NCI-H146 treated with DMSO at 0.1 percent for 48 hours (cell line): ENCODE results near the gene ARID1B.
"Not testable (repeated sequence)": the region's sequence is repeated elsewhere in the genome, so short reads cannot be mapped to it uniquely, and the experiment has no call there.

ENCODE experiments used
- DNase-seq: peaks from one replicate; lab custom pipeline; 2025; ENCODE audit not compliant: unreplicated experiment; lab: John Stamatoyannopoulos, UW

Gene ARID1B

DNA sequence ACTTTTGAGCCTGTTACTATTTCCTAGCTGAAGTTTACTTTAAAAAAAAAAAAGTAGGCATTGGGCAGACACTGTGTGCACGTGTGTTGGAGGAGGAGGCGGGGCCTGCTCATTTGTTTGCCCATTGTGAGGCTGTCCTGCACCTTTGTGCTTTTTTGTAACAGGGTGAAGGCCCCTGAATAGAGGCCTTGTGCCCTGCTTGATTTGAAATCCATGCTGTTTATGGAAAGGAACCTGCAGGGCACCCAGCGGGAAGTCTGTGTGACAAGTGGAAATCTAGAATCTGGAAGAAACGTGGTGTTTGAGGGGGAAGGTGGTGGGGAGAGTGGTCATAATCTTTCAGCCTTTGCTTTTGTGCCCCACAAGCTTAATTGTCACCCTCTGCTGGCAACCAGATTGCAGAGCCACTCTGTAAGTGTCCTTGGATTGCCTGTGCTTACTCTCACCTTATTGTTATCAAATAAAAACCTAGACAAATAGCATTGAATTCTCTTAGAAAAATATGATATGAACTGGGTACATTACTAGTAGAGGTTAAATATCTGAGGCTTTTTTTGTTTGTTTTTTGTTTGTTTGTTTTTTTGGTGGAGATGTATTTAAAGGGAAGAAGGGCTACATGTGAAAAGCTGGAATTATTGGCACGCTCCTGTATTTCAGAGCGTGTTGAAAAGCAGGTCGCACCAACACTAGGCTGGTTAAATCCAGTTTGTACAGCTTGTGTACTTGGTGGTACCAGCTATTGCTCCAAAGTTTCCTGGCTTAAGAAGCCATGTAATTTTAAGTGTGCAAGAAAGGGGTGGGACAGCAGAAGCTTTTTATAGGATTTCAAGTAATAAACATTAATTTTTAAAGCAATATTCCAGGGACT lies 156.3 kb downstream of the ARID1B start:
- DNase-seq: peak; percentile 98

DNA sequence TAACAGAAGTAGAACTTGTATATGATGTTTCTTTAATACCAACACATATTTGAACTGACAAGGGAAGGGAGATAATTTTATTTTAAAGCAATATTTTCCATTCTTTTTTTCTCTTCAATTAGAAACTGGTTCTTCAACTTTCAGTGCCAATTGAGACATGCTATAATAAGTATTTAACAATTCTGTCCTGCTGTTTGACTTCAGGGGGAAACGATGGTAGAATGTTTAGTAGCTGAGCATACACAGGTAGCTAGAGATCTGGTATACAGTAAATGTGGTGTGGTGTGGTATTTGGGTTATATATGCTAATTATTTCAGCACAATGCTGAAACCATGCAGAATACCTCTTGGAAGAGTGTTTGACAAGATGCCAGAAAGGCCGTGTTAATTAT lies 156.9 kb downstream of the ARID1B start:
- peak; percentile 70 for DNase-seq

DNA sequence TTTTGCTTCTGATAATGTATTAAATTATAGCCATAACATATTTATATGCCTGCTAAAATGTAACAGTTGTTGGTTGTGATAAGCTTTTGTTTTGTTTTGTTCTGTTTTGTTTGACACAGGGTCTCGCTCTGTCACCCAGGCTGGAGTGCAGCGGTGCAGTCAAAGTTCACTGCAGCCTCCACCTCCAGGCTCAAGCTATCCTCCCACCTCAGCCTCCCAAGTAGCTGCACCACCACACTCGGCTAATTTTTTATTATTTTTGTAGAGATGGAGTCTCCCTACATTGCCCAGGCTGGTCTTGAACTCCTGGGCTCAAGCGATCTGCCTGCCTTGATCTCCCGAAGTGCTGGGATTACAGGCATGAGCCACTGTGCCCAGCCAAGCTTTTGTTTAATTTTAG lies 157.8 kb downstream of the ARID1B start:
- DNase-seq: no peak

DNA sequence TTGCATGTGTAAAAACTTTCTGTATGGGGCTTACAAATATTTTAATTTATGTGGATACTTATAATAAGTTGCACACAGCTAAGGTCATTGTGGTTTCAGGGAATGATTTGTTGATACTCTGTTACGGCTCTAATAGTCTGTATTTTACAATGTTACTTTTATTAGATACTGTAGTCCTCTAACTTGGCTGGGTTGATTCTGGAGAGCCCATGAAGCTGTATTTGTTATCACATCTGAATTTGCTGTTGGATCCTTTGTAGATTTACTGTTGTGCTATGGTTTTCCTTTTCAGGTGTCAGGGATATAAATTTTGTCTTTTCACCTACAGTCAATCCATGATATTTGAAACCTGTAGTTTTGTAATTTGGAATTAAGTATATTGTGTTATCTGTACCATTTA lies 161.0 kb downstream of the ARID1B start:
- peak; percentile 22 for DNase-seq

DNA sequence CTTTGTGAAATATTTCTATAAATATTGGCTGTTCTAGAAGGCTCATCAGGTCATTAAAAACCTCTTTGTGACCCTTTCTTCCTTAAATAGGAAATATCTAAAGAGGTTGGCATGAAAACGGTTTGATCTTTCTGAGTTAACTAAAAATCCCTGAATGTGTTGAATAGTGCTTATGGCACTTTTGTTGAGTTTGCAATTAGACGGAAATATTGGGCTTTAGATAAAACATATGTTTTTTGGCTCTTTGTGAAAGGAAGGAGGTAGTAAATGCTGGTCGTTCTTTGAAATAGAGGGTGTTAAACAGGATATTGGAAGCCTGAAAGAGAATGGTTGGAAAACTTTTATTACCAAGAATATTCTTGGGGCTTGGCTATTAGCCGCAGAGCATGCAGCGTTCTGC lies 163.0 kb downstream of the ARID1B start:
- no peak for DNase-seq

DNA sequence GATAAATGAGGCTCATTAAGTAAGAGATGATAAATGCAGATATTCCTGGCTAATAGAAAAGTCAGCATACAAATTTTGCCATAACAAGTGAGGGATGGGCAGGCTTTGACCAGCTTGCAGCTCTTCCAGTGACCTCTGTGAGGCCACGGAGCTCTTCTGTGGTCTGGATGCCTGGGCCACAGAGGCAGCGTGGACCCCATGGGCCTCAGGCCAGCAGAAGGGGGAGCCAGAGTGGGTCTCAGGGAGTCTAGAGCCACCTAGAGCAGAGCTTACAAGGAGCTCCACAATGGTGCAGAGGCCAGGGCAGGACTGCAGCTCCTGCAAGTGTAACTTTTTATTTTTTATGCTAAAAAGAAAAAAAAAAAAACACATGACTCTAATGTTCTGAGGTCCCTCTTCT lies 165.1 kb downstream of the ARID1B start:
- peak; percentile 55 for DNase-seq

DNA sequence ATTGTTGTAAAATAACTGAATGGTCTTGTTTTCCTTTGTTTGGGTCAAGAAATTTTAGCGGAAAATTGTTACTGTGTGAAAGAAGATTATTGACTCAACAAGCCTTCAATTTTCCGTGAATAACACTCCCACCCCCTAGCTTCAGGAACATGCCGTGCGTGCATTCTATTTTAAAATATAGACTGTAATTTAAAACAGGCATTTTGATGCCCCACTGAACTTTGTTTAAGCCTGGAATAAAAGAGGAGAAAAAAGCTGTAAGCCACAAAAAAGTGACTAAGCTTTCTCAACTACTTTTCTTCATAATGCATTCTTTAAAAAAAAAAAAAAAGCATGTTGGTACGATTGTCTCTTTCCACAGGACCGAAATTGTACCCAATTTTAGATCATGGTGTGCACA lies 166.0 kb downstream of the ARID1B start:
- peak; percentile 35 for DNase-seq

DNA sequence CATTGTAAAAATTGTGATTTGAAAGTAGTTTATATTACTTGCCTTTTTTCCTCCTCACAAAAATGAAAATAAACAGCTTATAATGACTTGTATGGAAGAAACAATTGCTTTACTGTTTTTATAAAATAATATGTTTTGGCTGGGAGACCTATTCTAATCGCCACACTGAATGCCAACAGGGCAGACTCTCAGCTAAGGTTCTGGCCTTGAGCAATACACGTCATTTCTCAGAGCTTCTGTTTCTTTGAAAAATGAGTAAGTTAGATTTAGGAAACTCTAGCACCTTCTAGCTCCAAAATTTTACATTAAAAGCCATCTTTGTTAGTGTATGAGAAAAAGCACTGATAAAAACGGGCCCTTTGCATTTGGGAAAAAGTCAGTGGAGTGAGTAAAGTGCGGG lies 166.6 kb downstream of the ARID1B start:
- DNase-seq: no peak

DNA sequence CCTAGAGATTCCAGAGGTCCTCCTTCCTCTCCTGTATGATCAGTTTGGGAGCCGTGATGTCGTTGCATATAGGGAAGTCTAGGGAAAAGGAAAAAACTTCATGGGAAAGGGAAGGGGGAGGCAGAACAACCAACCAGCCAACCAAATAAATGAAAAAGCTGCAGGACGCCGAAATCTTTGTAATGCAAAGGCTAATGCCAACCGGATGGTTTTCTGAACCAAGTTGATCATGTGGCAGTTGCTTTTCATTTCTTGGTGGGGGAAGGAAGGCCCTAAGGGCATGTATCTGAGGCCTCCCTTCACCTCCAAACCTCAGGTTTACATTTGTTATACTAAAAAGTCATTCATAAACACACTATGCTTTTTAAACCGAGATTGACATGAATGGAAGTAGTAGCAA lies 167.2 kb downstream of the ARID1B start:
- DNase-seq: no peak

DNA sequence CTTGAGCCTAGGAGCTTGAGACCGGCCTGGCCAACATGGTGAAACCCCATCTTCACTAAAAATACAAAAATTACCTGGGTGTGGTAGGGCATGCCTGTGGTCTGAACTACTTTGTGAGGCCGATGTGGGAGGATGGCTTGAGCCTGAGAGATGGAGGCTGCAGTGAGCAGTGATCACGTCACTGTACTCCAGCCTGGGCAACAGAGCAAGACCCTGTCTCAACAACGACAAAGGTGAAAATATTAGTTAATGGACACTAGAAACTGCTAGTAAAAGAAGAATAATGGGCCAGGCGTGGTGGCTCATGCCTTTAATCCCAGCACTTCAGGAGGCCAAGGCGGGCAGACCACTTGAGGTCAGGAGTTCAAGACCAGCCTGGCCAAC lies 168.6 kb downstream of the ARID1B start:
- DNase-seq: not testable (repeated sequence)

DNA sequence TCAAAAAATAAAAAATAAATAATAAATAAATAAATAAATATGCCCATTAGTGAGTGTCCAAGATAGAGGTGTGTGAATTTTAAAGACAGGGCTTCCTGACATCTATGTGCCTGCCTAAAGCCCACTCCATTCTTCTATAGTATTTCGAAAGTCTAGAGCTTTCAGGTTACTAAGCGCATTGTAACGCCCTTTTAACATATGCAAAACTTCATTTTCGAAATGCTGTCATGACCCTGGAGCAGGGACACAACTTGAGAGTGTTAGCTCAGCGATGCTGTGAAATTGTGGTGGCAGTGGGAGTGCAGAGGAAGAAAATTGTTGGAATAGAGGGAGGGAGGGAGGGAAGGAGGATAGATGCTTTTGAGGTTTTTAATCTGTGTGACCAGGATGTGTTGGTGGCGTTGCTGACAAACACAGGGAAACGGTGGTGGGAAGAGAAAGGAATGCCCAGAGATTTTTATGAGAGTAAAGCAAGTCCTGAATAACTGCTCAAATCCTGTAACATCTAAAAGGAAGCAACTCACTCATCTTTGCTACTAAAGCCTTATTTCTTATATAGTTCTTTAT lies 169.3 kb downstream of the ARID1B start:
- no peak for DNase-seq

DNA sequence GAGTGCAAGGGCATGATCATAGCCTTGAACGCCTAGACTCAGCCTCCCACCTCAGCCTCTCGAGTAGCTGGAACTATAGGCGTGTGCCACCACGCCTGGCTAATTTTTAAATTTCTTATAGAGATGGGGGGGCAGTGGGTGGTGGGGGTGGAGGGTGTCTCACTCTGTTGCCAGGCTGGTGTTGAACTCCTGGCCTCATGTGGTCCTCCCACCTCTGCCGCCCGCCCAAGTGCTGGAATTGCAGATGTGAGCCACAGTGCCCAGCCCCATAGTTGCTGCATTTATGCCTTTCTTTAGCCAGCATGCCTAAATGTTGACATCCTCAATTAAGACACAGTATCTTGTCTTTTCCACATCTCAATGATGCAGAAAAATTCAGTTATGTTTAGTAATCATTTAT lies 171.1 kb downstream of the ARID1B start:
- DNase-seq: no peak

DNA sequence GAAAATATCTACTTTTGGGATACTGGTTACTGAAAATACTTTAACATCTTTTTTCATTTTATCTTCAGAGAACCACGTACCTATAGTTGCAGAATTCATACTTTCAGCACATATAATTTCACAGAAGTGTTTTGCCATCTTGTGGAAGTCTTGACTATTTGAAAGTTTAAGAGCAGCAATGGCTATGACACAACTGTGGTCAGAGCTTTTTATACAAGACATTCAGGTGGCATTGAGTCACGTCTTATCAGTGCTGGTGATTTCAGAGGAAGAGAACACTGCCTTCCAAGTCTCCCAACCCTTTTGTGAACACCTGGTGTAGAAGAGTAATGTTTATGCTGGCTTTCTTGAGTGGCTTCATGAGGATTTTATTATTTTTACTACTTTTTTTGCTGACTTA lies 171.6 kb downstream of the ARID1B start:
- no peak for DNase-seq

DNA sequence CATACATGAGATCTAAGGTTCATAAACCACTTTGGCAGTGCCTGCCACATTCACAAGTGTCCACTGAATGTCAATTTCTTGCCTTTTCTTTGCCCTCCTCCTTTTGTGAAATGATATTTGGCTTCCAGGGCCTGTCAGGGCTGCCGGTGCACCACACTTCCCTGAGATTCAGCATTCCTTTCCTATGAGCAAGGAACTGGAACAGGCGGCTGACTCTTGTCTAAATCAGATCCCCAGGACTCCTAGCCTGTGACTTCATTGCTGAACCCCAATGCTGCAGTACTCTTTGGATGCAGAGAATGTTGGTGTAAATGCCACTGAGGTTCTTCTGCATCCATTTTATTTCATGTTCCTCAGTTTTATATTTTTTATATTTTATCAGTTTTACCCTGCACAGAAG lies 172.2 kb downstream of the ARID1B start:
- DNase-seq: no peak

DNA sequence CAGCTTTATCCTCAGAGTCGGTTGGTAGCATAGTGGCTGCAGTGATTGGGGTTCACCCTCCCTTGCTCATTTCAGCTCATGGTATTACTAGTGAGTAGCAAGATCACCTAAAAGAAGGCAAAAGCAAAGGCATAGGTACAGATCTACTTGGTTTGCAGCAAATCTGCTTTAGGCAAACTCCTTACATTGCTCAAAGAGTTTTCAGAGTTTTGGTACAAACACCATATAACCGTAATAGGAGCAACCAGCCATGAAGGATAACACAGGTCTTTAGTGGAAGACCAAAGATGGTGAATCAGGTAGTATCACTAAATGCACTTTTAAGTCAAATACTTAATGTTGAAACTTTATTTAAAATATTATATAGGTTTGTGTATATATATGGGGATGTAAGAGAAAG lies 172.9 kb downstream of the ARID1B start:
- DNase-seq: no peak

DNA sequence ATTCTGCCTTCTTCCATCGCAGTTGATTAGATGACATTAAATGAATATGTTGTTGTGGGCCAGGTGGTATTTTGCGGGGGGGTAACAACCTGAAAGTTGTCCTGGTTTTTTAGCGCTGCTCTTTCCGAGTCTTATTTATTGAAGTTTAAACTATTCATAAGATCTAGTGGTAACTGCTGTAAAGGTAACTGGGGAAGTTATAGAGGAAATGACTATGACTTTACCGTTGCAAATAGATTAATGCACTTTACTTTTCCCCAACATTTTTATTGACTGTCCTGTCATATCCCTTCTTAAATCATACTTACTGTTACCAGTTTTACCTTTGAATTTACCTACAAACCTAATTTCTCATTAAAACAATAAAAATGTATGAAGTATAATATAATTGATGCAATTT lies 173.4 kb downstream of the ARID1B start:
- DNase-seq: no peak

DNA sequence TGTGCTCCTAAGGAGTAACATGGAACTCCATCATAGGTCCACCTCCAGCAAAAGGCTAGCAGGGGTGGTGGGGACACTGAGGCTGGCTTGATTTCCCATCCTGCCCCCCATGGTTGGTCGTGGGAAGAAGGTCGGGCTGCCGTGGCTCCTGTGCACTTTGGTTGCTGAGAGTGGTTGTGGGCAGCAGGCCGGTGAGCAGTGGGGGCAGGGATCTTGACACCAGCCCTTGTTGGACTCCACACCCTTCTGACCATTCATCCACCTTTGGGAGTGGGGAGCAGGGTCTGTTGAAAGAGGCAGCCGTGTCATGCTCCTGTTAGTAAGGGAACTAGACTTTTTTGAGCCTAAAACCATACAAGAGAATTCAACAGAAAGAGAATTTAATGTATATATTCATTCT lies 175.2 kb downstream of the ARID1B start:
- DNase-seq: no peak

DNA sequence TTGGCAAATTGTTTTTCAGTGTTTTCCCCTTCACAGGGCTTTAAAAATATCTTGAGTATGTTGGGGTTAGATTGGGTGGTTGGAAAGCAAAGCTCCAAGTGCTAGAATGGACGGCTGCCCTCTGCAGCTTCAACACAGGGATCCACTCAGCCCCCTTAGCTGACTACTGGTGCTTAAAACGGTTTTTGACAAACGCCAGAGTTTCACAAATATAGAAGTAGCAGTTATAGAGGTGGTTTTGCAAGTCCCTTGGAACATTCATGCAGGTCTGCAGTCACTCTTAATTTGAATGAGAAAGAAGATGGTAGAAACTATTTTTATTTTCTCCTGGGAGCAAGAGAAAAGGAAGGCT lies 175.9 kb downstream of the ARID1B start:
- no peak for DNase-seq

DNA sequence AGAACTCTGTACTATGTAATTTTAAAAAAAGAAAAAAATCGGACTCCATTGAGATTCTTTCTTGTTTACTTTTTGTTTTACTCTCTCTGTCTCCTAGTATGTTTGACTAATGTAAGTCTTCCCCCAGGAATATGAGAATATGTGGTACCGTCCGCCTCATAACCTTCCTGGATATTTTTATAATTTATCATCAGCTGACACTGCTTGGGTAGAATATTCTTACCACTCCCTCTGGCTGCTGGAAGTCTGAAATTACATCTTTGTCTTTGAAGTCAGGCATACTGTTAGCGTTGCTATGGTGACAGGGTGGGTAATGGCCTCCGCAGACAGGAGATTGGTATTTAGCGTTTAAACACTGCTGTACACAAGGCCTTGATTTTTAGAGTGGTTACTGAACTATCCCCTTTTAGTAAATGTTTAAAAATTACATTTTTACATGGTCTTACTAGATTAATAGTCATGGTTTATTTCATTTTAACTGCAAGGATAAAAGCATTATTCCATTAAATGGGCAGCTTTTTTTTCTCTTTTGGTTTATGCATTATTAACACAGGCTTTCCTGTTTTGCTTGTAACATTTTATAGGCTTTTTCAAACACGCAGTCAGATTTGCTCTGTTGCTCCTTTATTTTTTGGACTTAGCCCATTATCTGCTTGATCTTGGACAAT lies 176.4 kb downstream of the ARID1B start:
- DNase-seq: peak; percentile 96

DNA sequence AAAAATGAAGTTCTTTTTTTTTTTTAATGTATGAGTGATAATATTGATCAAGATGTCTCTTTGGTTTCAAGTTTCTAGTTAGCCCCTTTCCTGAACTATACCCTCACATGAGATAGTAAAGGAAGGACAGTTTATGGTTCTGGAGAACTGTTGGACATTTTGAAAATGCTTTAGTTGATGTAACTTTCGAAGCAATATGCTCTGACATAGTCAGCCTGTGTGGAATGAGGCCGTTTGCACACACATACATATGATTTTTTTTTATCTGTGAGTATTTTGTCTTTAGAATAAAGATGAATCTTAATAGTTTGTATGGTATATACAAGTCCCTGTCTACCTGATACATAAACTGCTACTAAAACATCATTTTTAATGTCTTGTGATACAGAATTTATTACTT lies 177.0 kb downstream of the ARID1B start:
- no peak for DNase-seq

DNA sequence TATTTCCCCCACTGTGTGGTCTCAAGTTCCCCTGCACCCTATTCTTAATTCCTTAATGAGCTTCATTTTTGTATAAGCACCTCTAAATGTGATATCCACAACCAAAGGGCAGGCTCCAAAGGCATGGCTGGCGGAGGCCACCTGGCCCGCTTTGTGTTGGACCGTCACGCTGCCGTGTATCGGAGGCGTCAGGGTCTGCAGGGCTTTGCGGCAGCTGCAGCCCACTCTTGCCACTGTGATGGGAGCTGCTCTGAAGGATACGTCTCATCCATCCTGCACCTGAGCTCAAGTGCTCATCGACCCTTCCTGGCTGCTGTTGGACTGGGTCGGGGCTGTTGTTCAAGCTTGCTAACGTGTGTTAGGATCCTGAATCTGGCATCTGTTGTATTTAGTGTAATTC lies 177.6 kb downstream of the ARID1B start:
- no peak for DNase-seq

DNA sequence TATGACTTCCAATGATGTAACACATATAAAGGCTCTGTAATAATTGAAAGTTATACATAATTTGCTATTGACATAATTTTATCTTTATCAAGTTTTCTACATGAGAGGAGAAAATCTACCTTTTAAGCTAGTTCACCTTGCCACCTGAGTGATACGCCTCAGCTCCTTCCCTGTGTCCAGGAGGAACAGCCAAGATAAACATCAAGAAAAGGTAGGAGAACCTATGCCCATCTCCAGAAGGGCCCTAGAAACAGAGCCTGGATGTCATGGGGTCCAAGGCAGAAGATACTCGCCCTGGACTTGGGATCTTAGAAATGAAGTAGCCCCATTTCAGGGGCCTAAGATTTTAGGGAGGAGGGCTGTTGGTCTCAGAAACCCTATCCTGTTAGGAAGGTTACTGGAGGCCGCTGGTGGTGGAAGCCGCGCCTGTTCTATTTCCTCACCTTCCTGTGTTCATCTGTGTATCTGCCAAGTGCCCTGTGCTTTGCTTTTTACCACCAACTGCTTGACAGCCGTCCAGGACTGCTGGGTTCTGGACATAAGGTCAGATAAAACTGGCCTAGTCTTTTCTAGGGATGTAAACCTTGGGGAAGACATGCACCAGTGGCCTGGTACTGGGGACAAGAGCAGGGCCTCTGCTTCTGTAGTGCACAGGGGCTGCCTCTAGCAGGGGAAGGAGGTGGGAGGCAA lies 178.5 kb downstream of the ARID1B start:
- DNase-seq: no peak
